Neural cell (in vitro differentiated cells): ENCODE measurements around the gene SPPL2A. TPM values are rescaled to one million over a fixed set of nuclear protein-coding genes. Genes with fewer than 3 reads are reported as not detected.

Source experiments
- H2AFZ ChIP-seq: fragments of 200-600, 300-800 bp; sonication (generic), shearing (Covaris generic); 2 replicates; pipeline ENCODE4 v1.6.0; 2014; ENCODE audit warnings: low read depth, mild to moderate bottlenecking, antibody characterized with exemption, low read length, moderate library complexity
- H3F3A ChIP-seq: fragments of 200-600 bp; shearing (Covaris generic); 2 replicates; pipeline ENCODE4 v1.6.1; 2016; ENCODE audit warnings: mild to moderate bottlenecking, moderate library complexity, mixed read lengths, antibody characterized with exemption, low read length; ENCODE audit not compliant: insufficient read depth, poor library complexity, severe bottlenecking
- H3K27ac ChIP-seq: fragments of 200-600, 300-800 bp; sonication (generic), shearing (Covaris generic); 2 replicates; pipeline ENCODE4 v1.5.1; 2014; ENCODE audit warnings: mild to moderate bottlenecking, low read length, moderate library complexity
- H3K27me3 ChIP-seq: fragments of 300-800, 200-600 bp; sonication (generic), shearing (Covaris generic); 2 replicates; pipeline ENCODE4 v1.6.0; 2014; ENCODE audit warnings: mild to moderate bottlenecking, low read depth, low read length, moderate library complexity; ENCODE audit not compliant: insufficient read depth
- H3K36me3 ChIP-seq: fragments of 300-800, 200-600 bp; sonication (generic), shearing (Covaris generic); 2 replicates; pipeline ENCODE4 v1.5.1; 2014; ENCODE audit warnings: mild to moderate bottlenecking, antibody characterized with exemption, low read length, moderate library complexity; ENCODE audit not compliant: insufficient read depth
- H3K4me2 ChIP-seq: fragments of 300-800, 200-600 bp; sonication (generic), shearing (Covaris generic); 2 replicates; pipeline ENCODE4 v1.6.0; 2014; ENCODE audit warnings: mild to moderate bottlenecking, low read length
- H3K4me3 ChIP-seq: fragments of 300-800, 200-600 bp; sonication (generic), shearing (Covaris generic); 2 replicates; pipeline ENCODE4 v1.5.1; 2014; ENCODE audit warnings: mild to moderate bottlenecking, low read length, moderate library complexity
- H3K79me2 ChIP-seq: fragments of 200-600 bp; shearing (Covaris generic); replicated peaks from 2 replicates; pipeline ENCODE4 v1.6.0; 2014; ENCODE audit warnings: mild to moderate bottlenecking, low read length, moderate library complexity; ENCODE audit not compliant: insufficient read depth
- H3K9ac ChIP-seq: fragments of 300-800, 200-600 bp; sonication (generic), shearing (Covaris generic); 2 replicates; pipeline ENCODE4 v1.6.1; 2016; ENCODE audit warnings: mild to moderate bottlenecking, low read length, mixed read lengths
- H3K9me2 ChIP-seq: fragments of 200-600 bp; shearing (Covaris generic); 2 replicates; pipeline ENCODE4 v1.6.1; 2016; ENCODE audit warnings: mild to moderate bottlenecking, low read length, mixed read lengths; ENCODE audit not compliant: insufficient read depth
- H3K9me3 ChIP-seq: fragments of 200-600, 300-800 bp; sonication (generic), shearing (Covaris generic); 2 replicates; pipeline ENCODE4 v1.6.1; 2016; ENCODE audit warnings: mild to moderate bottlenecking, mixed run types, low read length, moderate library complexity, mixed read lengths
- H4K20me1 ChIP-seq: fragments of 200-600 bp; shearing (Covaris generic); 2 replicates; pipeline ENCODE4 v1.6.1; 2016; ENCODE audit warnings: mild to moderate bottlenecking, mixed run types; ENCODE audit not compliant: insufficient read depth
- EP300 ChIP-seq: fragments of 450-650 bp; conservative IDR thresholded peaks from 2 replicates; pipeline ENCODE4 v1.6.1; 2014; ENCODE audit warnings: antibody characterized with exemption, mild to moderate bottlenecking, moderate library complexity; ENCODE audit not compliant: poor library complexity, severe bottlenecking
- EZH2 ChIP-seq: fragments of 200-600, 300-800 bp; shearing (Covaris generic), sonication (generic); IDR thresholded peaks from 2 replicates; pipeline ENCODE4 v1.6.1; 2014; ENCODE audit warnings: antibody characterized with exemption, low read length, borderline replicate concordance, mild to moderate bottlenecking; ENCODE audit not compliant: insufficient read depth, poor library complexity, severe bottlenecking
- MXI1 ChIP-seq: fragments of 450-650 bp; conservative IDR thresholded peaks from 2 replicates; pipeline ENCODE4 v1.6.1; 2014; ENCODE audit warnings: antibody characterized with exemption, mild to moderate bottlenecking; ENCODE audit not compliant: poor library complexity, severe bottlenecking
- POLR2AphosphoS5 ChIP-seq: IDR thresholded peaks from 2 replicates; pipeline ENCODE4 v1.6.1; 2012
- SMC3 ChIP-seq: fragments of 450-650 bp; conservative IDR thresholded peaks from 2 replicates; pipeline ENCODE4 v1.6.1; 2014; ENCODE audit warnings: antibody characterized with exemption, mild to moderate bottlenecking, moderate library complexity; ENCODE audit not compliant: poor library complexity
- TAF1 ChIP-seq: IDR thresholded peaks from 2 replicates; pipeline ENCODE4 v1.6.1; 2012; ENCODE audit warnings: low read depth
- polyA plus RNA-seq: library from polyadenylated mRNA; depleted of rRNA; stranded (reverse); fragments of >200 nt; gene quantifications from 2 replicates; pipeline ENCODE4 v1.2.3, GENCODE V29; 2014
- TF ChIP-seq, protein P1 (sequence below): IDR thresholded peaks from 2 replicates; pipeline ENCODE4 v1.6.1; 2012; ENCODE audit warnings: borderline replicate concordance

Gene SPPL2A
- polyA plus RNA-seq, 1 donor from 2014 or later = 29.9 TPM

DNA sequence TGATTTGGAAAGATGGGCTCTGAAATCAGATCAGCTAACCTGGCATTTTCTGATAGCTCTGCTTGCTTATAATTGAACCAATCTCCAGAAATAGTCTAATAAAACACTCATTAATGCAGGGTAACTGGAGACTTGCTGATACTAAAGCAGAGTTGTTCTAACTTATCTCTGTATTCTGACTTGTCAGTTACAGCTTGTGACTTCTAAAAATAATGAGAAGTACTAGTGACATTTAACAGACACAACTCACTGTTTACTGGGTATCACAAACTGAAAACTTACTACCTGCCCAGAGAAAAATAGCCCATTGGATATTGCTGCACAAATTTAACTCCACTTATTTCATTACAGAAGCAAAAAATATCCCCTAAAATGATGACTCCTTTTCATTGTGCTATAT, 54.9 kb downstream of the SPPL2A start:
- H3K9ac ChIP-seq = no peak overlapping the region
- no peaks in the 10 kb centered on the region for H3K79me2 ChIP-seq
- TF ChIP-seq POLR2AphosphoS5 (no peak), EZH2 (no peak), TAF1 (no peak), MXI1 (no peak)
- TF ChIP-seq, protein P1, sequence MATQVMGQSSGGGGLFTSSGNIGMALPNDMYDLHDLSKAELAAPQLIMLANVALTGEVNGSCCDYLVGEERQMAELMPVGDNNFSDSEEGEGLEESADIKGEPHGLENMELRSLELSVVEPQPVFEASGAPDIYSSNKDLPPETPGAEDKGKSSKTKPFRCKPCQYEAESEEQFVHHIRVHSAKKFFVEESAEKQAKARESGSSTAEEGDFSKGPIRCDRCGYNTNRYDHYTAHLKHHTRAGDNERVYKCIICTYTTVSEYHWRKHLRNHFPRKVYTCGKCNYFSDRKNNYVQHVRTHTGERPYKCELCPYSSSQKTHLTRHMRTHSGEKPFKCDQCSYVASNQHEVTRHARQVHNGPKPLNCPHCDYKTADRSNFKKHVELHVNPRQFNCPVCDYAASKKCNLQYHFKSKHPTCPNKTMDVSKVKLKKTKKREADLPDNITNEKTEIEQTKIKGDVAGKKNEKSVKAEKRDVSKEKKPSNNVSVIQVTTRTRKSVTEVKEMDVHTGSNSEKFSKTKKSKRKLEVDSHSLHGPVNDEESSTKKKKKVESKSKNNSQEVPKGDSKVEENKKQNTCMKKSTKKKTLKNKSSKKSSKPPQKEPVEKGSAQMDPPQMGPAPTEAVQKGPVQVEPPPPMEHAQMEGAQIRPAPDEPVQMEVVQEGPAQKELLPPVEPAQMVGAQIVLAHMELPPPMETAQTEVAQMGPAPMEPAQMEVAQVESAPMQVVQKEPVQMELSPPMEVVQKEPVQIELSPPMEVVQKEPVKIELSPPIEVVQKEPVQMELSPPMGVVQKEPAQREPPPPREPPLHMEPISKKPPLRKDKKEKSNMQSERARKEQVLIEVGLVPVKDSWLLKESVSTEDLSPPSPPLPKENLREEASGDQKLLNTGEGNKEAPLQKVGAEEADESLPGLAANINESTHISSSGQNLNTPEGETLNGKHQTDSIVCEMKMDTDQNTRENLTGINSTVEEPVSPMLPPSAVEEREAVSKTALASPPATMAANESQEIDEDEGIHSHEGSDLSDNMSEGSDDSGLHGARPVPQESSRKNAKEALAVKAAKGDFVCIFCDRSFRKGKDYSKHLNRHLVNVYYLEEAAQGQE = no peak
- no peak overlapping the region for H3K4me3 ChIP-seq
- H3K9me3 ChIP-seq = no peaks in the 10 kb centered on the region
- no peaks in the 10 kb centered on the region for H3K9me2 ChIP-seq
- no peaks in the 10 kb centered on the region for H4K20me1 ChIP-seq
- H3K27me3 ChIP-seq = no peaks in the 10 kb centered on the region
- no peak overlapping the region for H2AFZ ChIP-seq
- no peak overlapping the region for H3K4me2 ChIP-seq
- H3K27ac ChIP-seq = no peak overlapping the region
- no peaks in the 10 kb centered on the region for H3F3A ChIP-seq
- no peaks in the 10 kb centered on the region for H3K36me3 ChIP-seq

DNA sequence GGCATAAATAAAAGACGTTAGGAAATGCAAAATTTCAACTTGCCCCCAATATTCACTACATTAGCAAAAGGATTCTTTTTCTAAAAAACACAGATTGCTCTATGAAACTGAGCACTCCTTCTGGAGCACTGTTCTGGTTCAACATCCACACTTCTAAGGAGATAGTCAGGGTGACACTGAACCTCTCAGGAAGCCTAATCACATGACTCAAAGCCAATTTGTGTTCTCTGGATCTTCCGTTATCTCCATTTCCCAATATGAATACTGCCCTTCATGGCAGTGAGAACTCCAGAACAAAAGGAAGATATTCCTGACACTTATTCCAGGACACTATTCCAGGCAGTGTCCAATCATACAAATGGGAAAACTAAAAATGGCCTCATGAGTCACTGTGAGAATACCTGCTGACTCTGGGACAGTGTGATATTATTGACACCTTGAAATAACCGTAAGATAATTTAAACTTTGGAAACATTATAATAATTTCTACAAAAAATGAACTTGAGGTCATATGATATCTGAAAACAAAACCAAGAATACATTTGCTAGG, 57.6 kb downstream of the SPPL2A start:
- no peaks in the 10 kb centered on the region for H4K20me1 ChIP-seq
- H3K9me2 ChIP-seq = no peaks in the 10 kb centered on the region
- H3K36me3 ChIP-seq = no peaks in the 10 kb centered on the region
- no peak overlapping the region for H3K4me3 ChIP-seq
- H3K4me2 ChIP-seq = no peak overlapping the region
- H3K9ac ChIP-seq = no peak overlapping the region
- TF ChIP-seq MXI1 (no peak), POLR2AphosphoS5 (no peak), TAF1 (no peak), SMC3 (no peak), EP300 (no peak), EZH2 (no peak)
- TF ChIP-seq, protein P1 = no peak
- no peak overlapping the region for H2AFZ ChIP-seq
- no peak overlapping the region for H3K27ac ChIP-seq
- H3K9me3 ChIP-seq = no peaks in the 10 kb centered on the region
- H3F3A ChIP-seq = no peaks in the 10 kb centered on the region
- H3K79me2 ChIP-seq = no peaks in the 10 kb centered on the region
- H3K27me3 ChIP-seq = no peaks in the 10 kb centered on the region
